Testis (tissue), 2 donors: ENCODE data around the gene OR5A2.

Experiments
- CTCF ChIP-seq, 3 experiments: fragments of 450-650 bp in 2 of 3; fragments of 200-600 bp in 1 of 3; sonication (generic) in 1 of 3; IDR thresholded peaks; one replicate each; pipeline ENCODE4 v1.5.1; 2016 to 2019; ENCODE audit warnings: antibody characterized with exemption in 3 of 3, mild to moderate bottlenecking in 2 of 3, moderate library complexity in 1 of 3
- POLR2A ChIP-seq: fragments of 450-650 bp; IDR thresholded peaks from one replicate; pipeline ENCODE4 v1.6.1; 2017; ENCODE audit warnings: antibody characterized with exemption, mild to moderate bottlenecking, moderate library complexity

DNA sequence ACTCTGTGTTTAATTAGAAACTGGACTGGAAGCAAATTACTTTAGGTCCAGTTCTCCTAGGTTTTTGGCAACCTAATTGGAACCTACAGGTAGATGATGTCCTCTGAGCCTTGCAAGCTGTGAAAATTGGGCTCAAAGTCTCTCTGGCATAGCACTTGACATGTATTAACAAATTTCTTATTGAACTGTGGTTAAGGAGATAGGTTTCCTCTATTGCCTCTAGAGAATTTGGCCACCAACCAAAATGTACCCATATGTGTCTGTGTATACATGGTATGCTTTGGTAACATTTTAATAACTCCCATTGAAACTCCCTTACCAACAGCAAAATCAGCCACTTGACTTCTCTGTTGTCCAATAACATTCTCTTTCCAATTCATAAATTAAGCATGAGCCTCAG is 46.8 kb upstream of the OR5A2 start, which contains the start of gene OR4D10:
- TF ChIP-seq CTCF (IDR thresholded peaks at IDR 0.05), result no peak
- no peak for TF ChIP-seq POLR2A
